HepG2 (cell line): ENCODE results near the gene TMEM141. TPM values are rescaled to one million over a fixed set of nuclear protein-coding genes. Genes with fewer than 3 reads are reported as not detected.

Experiments
- AGO2 ChIP-seq: fragments of 200-400 bp; formaldehyde crosslinking; optimal IDR thresholded peaks from 2 replicates; pipeline ENCODE3; 2017; ENCODE audit warnings: mild to moderate bottlenecking, low read depth, low read length, moderate library complexity
- NONO ChIP-seq, 2 experiments: fragments of 450-650 bp in 1 of 2; sonication (generic) in 1 of 2; formaldehyde crosslinking in 1 of 2; IDR thresholded peaks in 1 of 2; conservative IDR thresholded peaks in 1 of 2; 2 replicates each; pipeline versions ENCODE4 v1.6.1 to v1.8.0; 2017 to 2022; ENCODE audit warnings: mild to moderate bottlenecking in 1 of 2, missing genetic modification reagents in 1 of 2, moderate library complexity in 1 of 2
- TBX3 ChIP-seq: fragments of 450-650 bp; IDR thresholded peaks from 2 replicates; pipeline ENCODE4 v1.6.1; 2017; ENCODE audit warnings: antibody characterized with exemption, mild to moderate bottlenecking, inconsistent platforms, borderline replicate concordance
- TSC22D2 ChIP-seq: sonication (generic); formaldehyde crosslinking; IDR thresholded peaks from 2 replicates; pipeline ENCODE4 v1.5.1; 2020; ENCODE audit warnings: missing genetic modification reagents, mild to moderate bottlenecking, borderline replicate concordance
- ZBTB38 ChIP-seq: sonication (generic); formaldehyde crosslinking; IDR thresholded peaks from 2 replicates; pipeline ENCODE4 v1.5.1; 2020; ENCODE audit warnings: mild to moderate bottlenecking, missing genetic modification reagents
- ZNF143 ChIP-seq: sonication (generic); formaldehyde crosslinking; IDR thresholded peaks from 2 replicates; pipeline ENCODE4 v1.4.0; 2020; ENCODE audit warnings: missing genetic modification reagents
- ZNF296 ChIP-seq: sonication (generic); formaldehyde crosslinking; conservative IDR thresholded peaks from 2 replicates; pipeline ENCODE4 v1.5.0; 2020; ENCODE audit warnings: mild to moderate bottlenecking, missing genetic modification reagents
- ZNF432 ChIP-seq: sonication (generic); formaldehyde crosslinking; IDR thresholded peaks from 2 replicates; pipeline ENCODE4 v1.5.0; 2020; ENCODE audit warnings: missing genetic modification reagents, mild to moderate bottlenecking, borderline replicate concordance
- ZNF589 ChIP-seq: sonication (generic); formaldehyde crosslinking; conservative IDR thresholded peaks from 2 replicates; pipeline ENCODE4 v1.8.0; 2022; ENCODE audit warnings: mild to moderate bottlenecking, moderate library complexity, missing genetic modification reagents
- ZNF7 ChIP-seq: IDR thresholded peaks from 2 replicates; pipeline ENCODE4 v1.6.1; 2016; ENCODE audit warnings: missing biosample characterization, missing genetic modification reagents
- polyA plus RNA-seq, 8 experiments: library from polyadenylated mRNA; depleted of rRNA in 3 of 8; stranded (reverse) in 7 of 8; unstranded in 1 of 8; fragments of >200 nt; fragmentation: Illumina TruSeq in 4 of 8; extraction: Trizol in 4 of 8; gene quantifications; 2 replicates each; pipeline versions ENCODE4 v1.2.1 to v1.2.3, GENCODE V29; 2011 to 2016; ENCODE audit warnings: low read depth in 4 of 8, missing spikeins in 1 of 8, mixed read lengths in 1 of 8; ENCODE audit not compliant: insufficient read depth in 1 of 8
- total RNA-seq, 5 experiments: library from RNA; depleted of rRNA; stranded (reverse); fragments of >200 nt; fragmentation: Illumina TruSeq; extraction: Trizol; gene quantifications; 2 replicates each; pipeline ENCODE4 v1.2.3, GENCODE V29; 2016; ENCODE audit warnings: low read depth in 1 of 5
- TF ChIP-seq, protein P1 (sequence below): sonication (generic); formaldehyde crosslinking; IDR thresholded peaks from 2 replicates; pipeline ENCODE4 v1.5.1; 2020; ENCODE audit warnings: mild to moderate bottlenecking, missing genetic modification reagents, moderate library complexity
- TF ChIP-seq, protein P2 (sequence below): sonication (generic); formaldehyde crosslinking; IDR thresholded peaks from 2 replicates; pipeline ENCODE4 v1.5.1; 2020; ENCODE audit warnings: missing genetic modification reagents, mild to moderate bottlenecking, borderline replicate concordance
- TF ChIP-seq, protein P3 (sequence below): sonication (generic); formaldehyde crosslinking; IDR thresholded peaks from 2 replicates; pipeline ENCODE4 v1.5.0; 2020; ENCODE audit warnings: missing genetic modification reagents, mild to moderate bottlenecking, borderline replicate concordance
- TF ChIP-seq, protein P4 (sequence below): sonication (generic); formaldehyde crosslinking; IDR thresholded peaks from 2 replicates; pipeline ENCODE4 v1.4.0; 2020; ENCODE audit warnings: missing genetic modification reagents

Gene TMEM141
- total and polyA plus RNA-seq, 2 of the 13 experiments (the other 11 are each of a cell fraction or from before 2014, with no cell fraction given), result 81.0 to 202 TPM

DNA sequence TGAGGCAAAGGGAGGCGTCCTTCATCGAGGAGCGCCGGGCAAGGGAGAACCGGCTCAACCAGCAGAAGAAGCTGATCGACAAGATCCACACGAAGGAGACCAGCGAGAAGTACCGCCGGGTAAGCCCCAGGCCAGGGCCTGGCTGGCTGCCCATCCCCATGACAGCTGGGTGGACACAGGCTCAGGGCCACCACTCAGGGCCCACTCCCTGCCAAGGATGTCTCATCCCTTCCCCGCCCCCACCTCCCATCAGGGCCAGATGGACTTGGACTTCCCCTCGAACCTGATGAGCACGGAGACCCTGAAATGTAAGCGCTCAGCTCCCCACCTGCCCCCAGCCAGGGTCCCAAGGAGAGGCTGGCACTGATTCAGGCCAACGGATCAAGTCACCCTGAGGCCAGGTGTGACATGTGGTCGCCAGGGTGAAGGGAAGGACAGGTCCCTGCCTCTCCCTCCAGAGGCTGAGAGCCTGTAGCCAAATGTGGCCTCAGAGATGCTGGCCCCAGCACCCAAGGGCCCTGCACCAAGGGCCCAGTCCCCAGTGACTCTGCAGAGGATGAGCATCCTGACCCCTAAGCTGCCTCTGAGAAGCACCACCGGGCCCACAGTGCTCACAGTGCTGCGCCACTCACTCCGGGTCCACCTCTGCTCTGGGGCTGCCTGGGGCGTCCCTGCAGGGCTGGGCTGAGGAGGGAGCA, 13.5 kb downstream of the TMEM141 start (continued):
- TF ChIP-seq, protein P1, sequence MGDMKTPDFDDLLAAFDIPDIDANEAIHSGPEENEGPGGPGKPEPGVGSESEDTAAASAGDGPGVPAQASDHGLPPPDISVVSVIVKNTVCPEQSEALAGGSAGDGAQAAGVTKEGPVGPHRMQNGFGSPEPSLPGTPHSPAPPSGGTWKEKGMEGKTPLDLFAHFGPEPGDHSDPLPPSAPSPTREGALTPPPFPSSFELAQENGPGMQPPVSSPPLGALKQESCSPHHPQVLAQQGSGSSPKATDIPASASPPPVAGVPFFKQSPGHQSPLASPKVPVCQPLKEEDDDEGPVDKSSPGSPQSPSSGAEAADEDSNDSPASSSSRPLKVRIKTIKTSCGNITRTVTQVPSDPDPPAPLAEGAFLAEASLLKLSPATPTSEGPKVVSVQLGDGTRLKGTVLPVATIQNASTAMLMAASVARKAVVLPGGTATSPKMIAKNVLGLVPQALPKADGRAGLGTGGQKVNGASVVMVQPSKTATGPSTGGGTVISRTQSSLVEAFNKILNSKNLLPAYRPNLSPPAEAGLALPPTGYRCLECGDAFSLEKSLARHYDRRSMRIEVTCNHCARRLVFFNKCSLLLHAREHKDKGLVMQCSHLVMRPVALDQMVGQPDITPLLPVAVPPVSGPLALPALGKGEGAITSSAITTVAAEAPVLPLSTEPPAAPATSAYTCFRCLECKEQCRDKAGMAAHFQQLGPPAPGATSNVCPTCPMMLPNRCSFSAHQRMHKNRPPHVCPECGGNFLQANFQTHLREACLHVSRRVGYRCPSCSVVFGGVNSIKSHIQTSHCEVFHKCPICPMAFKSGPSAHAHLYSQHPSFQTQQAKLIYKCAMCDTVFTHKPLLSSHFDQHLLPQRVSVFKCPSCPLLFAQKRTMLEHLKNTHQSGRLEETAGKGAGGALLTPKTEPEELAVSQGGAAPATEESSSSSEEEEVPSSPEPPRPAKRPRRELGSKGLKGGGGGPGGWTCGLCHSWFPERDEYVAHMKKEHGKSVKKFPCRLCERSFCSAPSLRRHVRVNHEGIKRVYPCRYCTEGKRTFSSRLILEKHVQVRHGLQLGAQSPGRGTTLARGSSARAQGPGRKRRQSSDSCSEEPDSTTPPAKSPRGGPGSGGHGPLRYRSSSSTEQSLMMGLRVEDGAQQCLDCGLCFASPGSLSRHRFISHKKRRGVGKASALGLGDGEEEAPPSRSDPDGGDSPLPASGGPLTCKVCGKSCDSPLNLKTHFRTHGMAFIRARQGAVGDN (CRISPR knock-in tag), result peak; percentile 30
- TF ChIP-seq TBX3, result no peak
- peak; percentile 81 for TF ChIP-seq ZBTB38 (CRISPR knock-in tag)
- TF ChIP-seq, protein P2, sequence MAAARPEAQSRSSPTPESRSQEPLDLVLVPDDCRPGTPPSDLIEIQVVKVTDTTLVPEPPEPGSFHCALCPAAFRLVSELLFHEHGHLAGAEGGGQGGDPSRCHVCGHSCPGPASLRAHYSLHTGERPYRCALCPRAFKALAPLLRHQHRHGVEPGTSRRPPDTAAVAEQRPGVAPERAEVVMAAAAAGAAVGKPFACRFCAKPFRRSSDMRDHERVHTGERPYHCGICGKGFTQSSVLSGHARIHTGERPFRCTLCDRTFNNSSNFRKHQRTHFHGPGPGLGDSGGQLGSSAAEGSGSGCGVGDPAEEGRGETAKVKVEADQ (CRISPR knock-in tag), result peak; percentile 50; the same call in 1 of the 2 replicates
- TF ChIP-seq ZNF296 (CRISPR knock-in tag), result 0 out of 2 replicates have a peak, but pooled peaks have one; percentile 51
- no peak for TF ChIP-seq ZNF432
- TF ChIP-seq, protein P3, sequence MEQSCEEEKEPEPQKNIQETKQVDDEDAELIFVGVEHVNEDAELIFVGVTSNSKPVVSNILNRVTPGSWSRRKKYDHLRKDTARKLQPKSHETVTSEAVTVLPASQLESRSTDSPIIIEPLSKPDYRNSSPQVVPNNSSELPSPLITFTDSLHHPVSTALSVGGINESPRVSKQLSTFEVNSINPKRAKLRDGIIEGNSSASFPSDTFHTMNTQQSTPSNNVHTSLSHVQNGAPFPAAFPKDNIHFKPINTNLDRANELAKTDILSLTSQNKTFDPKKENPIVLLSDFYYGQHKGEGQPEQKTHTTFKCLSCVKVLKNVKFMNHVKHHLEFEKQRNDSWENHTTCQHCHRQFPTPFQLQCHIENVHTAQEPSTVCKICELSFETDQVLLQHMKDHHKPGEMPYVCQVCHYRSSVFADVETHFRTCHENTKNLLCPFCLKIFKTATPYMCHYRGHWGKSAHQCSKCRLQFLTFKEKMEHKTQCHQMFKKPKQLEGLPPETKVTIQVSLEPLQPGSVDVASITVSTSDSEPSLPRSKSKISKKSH, result no peak
- TF ChIP-seq NONO (IDR thresholded peaks at IDR 0.05), result no peak
- peak; percentile 45; the same call in 1 of the 2 replicates for TF ChIP-seq NONO (CRISPR knock-in tag; conservative IDR thresholded peaks at IDR 0.05)
- TF ChIP-seq AGO2, result peak; percentile 7
- TF ChIP-seq ZNF143, result no peak
- TF ChIP-seq TSC22D2 (CRISPR knock-in tag), result no peak
- TF ChIP-seq, protein P4, sequence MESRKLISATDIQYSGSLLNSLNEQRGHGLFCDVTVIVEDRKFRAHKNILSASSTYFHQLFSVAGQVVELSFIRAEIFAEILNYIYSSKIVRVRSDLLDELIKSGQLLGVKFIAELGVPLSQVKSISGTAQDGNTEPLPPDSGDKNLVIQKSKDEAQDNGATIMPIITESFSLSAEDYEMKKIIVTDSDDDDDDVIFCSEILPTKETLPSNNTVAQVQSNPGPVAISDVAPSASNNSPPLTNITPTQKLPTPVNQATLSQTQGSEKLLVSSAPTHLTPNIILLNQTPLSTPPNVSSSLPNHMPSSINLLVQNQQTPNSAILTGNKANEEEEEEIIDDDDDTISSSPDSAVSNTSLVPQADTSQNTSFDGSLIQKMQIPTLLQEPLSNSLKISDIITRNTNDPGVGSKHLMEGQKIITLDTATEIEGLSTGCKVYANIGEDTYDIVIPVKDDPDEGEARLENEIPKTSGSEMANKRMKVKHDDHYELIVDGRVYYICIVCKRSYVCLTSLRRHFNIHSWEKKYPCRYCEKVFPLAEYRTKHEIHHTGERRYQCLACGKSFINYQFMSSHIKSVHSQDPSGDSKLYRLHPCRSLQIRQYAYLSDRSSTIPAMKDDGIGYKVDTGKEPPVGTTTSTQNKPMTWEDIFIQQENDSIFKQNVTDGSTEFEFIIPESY, result peak; percentile 24; the same call in 1 of the 2 replicates
- TF ChIP-seq ZNF589 (CRISPR knock-in tag), result peak; percentile 71; the same call in 1 of the 2 replicates
- TF ChIP-seq ZNF7, result no peak
